Epithelial cell of proximal tubule (primary cell): ENCODE measurements around the gene CNPPD1. TPM values are rescaled to one million over a fixed set of nuclear protein-coding genes. Genes with fewer than 3 reads are reported as not detected.
A peak's percentile ranks its signal among the peaks of the same experiment; 100 is the strongest.

Experiments
- DNase-seq: peaks from one replicate; pipeline ENCODE4 v3.0.0-alpha.2; 2011; ENCODE audit warnings: low read depth
- H3K4me3 ChIP-seq: 2 replicates; pipeline ENCODE4 v1.5.1; 2011; ENCODE audit warnings: low read depth, mild to moderate bottlenecking, low read length
- CTCF ChIP-seq: conservative IDR thresholded peaks from 2 replicates; pipeline ENCODE4 v1.5.1; 2012; ENCODE audit warnings: low read depth, mild to moderate bottlenecking, low read length
- total RNA-seq: library from RNA; depleted of rRNA; stranded (reverse); fragments of >200 nt; gene quantifications from 2 replicates; pipeline ENCODE4 v1.2.3, GENCODE V29; 2015

Gene CNPPD1
- 37.5 and 51.0 TPM in 2 replicates for total RNA-seq

GRCh38 chr2:219176818-219177551 is at the start of gene CNPPD1:
TSS of gene CNPPD1 (minus strand) at chr2:219176925. CDS start at chr2:219176828, 97 bp downstream.
- H3K4me3 ChIP-seq: peak within 1 kb of the TSS; percentile 92
- DNase-seq: no peak
- no peak for TF ChIP-seq CTCF

GRCh38 chr2:219225350-219225749 is 48.6 kb upstream of the CNPPD1 start:
- no peak for TF ChIP-seq CTCF
- no peak overlapping the region for H3K4me3 ChIP-seq
- DNase-seq: no peak

- no peak overlapping the region for H3K4me3 ChIP-seq
- no peak for DNase-seq
- no peak for TF ChIP-seq CTCF
Measured at GRCh38 chr2:219223831-219224610, 47.3 kb upstream of the CNPPD1 start.

- no peak for TF ChIP-seq CTCF
- no peak for DNase-seq
- no peak overlapping the region for H3K4me3 ChIP-seq
Measured at GRCh38 chr2:219221957-219222518, 45.3 kb upstream of the CNPPD1 start.

GRCh38 chr2:219220652-219221402 is 44.1 kb upstream of the CNPPD1 start:
- DNase-seq: no peak
- H3K4me3 ChIP-seq: no peak overlapping the region
- TF ChIP-seq CTCF: no peak

- TF ChIP-seq CTCF: no peak
- H3K4me3 ChIP-seq: no peak overlapping the region
- no peak for DNase-seq
Measured at GRCh38 chr2:219219784-219220532, 43.2 kb upstream of the CNPPD1 start.
